ENCODE results near the gene IFIT2. TPM values are rescaled to one million over a fixed set of nuclear protein-coding genes. Genes with fewer than 3 reads are reported as not detected.

The IFIT2 gene
- total and polyA plus RNA-seq, 2 experiments from 2014 or later, result 0.10 TPM; not detected in 1

DNA sequence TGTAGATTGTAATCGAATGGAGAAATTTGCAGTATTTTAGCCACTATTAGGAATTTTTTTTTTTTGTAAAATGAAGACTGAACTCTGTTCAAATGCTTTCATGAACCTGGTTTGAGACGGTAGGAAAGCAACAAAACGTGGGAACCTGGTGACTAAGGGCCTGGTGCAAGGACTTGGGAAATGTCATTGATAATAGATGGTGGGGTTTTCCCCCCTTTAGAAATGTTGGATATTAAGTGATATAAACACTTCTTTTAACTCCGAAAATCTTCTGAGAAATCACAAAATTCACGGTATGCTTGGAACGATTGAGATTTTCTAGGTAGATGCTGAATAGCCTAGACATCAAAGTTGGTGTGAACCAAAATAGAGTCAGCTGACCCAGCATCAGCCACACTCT is 6.4 kb downstream of the IFIT2 start (continued):
- TF ChIP-seq, protein P1, sequence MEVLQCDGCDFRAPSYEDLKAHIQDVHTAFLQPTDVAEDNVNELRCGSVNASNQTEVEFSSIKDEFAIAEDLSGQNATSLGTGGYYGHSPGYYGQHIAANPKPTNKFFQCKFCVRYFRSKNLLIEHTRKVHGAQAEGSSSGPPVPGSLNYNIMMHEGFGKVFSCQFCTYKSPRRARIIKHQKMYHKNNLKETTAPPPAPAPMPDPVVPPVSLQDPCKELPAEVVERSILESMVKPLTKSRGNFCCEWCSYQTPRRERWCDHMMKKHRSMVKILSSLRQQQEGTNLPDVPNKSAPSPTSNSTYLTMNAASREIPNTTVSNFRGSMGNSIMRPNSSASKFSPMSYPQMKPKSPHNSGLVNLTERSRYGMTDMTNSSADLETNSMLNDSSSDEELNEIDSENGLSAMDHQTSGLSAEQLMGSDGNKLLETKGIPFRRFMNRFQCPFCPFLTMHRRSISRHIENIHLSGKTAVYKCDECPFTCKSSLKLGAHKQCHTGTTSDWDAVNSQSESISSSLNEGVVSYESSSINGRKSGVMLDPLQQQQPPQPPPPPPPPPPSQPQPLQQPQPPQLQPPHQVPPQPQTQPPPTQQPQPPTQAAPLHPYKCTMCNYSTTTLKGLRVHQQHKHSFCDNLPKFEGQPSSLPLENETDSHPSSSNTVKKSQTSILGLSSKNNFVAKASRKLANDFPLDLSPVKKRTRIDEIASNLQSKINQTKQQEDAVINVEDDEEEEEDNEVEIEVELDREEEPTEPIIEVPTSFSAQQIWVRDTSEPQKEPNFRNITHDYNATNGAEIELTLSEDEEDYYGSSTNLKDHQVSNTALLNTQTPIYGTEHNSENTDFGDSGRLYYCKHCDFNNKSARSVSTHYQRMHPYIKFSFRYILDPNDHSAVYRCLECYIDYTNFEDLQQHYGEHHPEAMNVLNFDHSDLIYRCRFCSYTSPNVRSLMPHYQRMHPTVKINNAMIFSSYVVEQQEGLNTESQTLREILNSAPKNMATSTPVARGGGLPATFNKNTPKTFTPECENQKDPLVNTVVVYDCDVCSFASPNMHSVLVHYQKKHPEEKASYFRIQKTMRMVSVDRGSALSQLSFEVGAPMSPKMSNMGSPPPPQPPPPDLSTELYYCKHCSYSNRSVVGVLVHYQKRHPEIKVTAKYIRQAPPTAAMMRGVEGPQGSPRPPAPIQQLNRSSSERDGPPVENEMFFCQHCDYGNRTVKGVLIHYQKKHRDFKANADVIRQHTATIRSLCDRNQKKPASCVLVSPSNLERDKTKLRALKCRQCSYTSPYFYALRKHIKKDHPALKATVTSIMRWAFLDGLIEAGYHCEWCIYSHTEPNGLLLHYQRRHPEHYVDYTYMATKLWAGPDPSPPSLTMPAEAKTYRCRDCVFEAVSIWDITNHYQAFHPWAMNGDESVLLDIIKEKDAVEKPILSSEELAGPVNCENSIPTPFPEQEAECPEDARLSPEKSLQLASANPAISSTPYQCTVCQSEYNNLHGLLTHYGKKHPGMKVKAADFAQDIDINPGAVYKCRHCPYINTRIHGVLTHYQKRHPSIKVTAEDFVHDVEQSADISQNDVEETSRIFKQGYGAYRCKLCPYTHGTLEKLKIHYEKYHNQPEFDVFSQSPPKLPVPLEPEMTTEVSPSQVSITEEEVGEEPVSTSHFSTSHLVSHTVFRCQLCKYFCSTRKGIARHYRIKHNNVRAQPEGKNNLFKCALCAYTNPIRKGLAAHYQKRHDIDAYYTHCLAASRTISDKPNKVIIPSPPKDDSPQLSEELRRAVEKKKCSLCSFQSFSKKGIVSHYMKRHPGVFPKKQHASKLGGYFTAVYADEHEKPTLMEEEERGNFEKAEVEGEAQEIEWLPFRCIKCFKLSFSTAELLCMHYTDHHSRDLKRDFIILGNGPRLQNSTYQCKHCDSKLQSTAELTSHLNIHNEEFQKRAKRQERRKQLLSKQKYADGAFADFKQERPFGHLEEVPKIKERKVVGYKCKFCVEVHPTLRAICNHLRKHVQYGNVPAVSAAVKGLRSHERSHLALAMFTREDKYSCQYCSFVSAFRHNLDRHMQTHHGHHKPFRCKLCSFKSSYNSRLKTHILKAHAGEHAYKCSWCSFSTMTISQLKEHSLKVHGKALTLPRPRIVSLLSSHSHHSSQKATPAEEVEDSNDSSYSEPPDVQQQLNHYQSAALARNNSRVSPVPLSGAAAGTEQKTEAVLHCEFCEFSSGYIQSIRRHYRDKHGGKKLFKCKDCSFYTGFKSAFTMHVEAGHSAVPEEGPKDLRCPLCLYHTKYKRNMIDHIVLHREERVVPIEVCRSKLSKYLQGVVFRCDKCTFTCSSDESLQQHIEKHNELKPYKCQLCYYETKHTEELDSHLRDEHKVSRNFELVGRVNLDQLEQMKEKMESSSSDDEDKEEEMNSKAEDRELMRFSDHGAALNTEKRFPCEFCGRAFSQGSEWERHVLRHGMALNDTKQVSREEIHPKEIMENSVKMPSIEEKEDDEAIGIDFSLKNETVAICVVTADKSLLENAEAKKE (CRISPR knock-in tag; IDR thresholded peaks at IDR 0.05), result no peak
- TF ChIP-seq ZNF331 (CRISPR knock-in tag; IDR thresholded peaks at IDR 0.05; ENCODE audit: low read depth) (no peak), STAT1 (IDR thresholded peaks at IDR 0.05; ENCODE audit: unreplicated experiment) (no peak), NANOG (IDR thresholded peaks at IDR 0.05; ENCODE audit: borderline replicate concordance) (no peak)
- TF ChIP-seq, protein P2, sequence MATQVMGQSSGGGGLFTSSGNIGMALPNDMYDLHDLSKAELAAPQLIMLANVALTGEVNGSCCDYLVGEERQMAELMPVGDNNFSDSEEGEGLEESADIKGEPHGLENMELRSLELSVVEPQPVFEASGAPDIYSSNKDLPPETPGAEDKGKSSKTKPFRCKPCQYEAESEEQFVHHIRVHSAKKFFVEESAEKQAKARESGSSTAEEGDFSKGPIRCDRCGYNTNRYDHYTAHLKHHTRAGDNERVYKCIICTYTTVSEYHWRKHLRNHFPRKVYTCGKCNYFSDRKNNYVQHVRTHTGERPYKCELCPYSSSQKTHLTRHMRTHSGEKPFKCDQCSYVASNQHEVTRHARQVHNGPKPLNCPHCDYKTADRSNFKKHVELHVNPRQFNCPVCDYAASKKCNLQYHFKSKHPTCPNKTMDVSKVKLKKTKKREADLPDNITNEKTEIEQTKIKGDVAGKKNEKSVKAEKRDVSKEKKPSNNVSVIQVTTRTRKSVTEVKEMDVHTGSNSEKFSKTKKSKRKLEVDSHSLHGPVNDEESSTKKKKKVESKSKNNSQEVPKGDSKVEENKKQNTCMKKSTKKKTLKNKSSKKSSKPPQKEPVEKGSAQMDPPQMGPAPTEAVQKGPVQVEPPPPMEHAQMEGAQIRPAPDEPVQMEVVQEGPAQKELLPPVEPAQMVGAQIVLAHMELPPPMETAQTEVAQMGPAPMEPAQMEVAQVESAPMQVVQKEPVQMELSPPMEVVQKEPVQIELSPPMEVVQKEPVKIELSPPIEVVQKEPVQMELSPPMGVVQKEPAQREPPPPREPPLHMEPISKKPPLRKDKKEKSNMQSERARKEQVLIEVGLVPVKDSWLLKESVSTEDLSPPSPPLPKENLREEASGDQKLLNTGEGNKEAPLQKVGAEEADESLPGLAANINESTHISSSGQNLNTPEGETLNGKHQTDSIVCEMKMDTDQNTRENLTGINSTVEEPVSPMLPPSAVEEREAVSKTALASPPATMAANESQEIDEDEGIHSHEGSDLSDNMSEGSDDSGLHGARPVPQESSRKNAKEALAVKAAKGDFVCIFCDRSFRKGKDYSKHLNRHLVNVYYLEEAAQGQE (IDR thresholded peaks at IDR 0.05; ENCODE audit: unreplicated experiment), result no peak

DNA sequence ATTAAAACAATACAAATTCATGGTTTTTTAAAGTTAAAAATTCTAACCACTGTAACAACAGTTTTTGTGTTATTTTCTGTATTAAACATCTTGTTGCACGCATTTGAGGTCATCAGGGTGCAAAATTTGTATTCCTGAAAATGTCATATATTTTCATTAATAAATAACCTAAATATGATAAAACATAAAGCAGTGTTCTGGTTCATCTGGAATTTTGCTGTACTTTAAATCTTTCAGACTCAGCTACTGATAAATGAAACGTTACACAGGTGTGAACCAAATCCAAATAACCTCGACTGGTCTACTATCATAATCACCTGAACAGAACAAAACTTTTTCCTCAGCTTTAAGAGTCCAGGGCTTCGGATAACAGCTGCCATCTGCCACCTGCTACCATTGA is 6.9 kb downstream of the IFIT2 start:
- DNase-seq (ENCODE audit: low spot score), result no peak
- Histone ChIP-seq H3K4me1 (ENCODE audit: insufficient read depth) (0 out of 2 replicates have a peak, but pooled peaks cover 5% of the 10 kb centered on the region), H2AFZ (no peak overlapping the region), H4K20me1 (replicated peaks; ENCODE audit: insufficient read depth) (no peaks in the 10 kb centered on the region), H3K36me3 (ENCODE audit: insufficient read depth) (no peaks in the 10 kb centered on the region), H3F3A (replicated peaks; ENCODE audit: low read depth) (no peaks in the 10 kb centered on the region), H3K27me3 (ENCODE audit: insufficient read depth) (no peaks in the 10 kb centered on the region), H3K4me2 (no peak overlapping the region), H3K79me2 (replicated peaks; ENCODE audit: insufficient read depth) (no peaks in the 10 kb centered on the region), H3K4me3 (no peak overlapping the region), H3K27ac (ENCODE audit: low read depth) (no peak overlapping the region), H3K9me2 (ENCODE audit: insufficient read depth) (no peaks in the 10 kb centered on the region)
- H3K27ac Mint-ChIP-seq, result no peak overlapping the region
- ATAC-seq, result no peak
- H3K27me3 Mint-ChIP-seq (ENCODE audit: insufficient read depth, low read depth, poor library complexity), result peaks cover 1% of the 10 kb centered on the region
- no peak overlapping the region for H3K4me3 Mint-ChIP-seq
- peaks cover 5% of the 10 kb centered on the region; the same call in 2 of the 3 replicates for H3K4me1 Mint-ChIP-seq
- H3K36me3 Mint-ChIP-seq (ENCODE audit: low read depth), result no peaks in the 10 kb centered on the region
- H3K9me3 Mint-ChIP-seq, result no peaks in the 10 kb centered on the region
- TF ChIP-seq, protein P1 (CRISPR knock-in tag; IDR thresholded peaks at IDR 0.05), result no peak
- TF ChIP-seq NANOG (IDR thresholded peaks at IDR 0.05; ENCODE audit: borderline replicate concordance) (no peak), POLR2AphosphoS5 (IDR thresholded peaks at IDR 0.05; ENCODE audit: low read depth) (no peak)

Measured in GM23338 (cell line).